HG03175 (cell line): ENCODE data around the gene OR1J1.

Source experiments
- ATAC-seq: cut with Tn5 transposase; IDR thresholded peaks from one replicate; pipeline ENCODE4 v1.9.1; 2021; ENCODE audit warnings: mild to moderate bottlenecking, moderate library complexity; ENCODE audit not compliant: unreplicated experiment

OR1J1 gene, protein sequence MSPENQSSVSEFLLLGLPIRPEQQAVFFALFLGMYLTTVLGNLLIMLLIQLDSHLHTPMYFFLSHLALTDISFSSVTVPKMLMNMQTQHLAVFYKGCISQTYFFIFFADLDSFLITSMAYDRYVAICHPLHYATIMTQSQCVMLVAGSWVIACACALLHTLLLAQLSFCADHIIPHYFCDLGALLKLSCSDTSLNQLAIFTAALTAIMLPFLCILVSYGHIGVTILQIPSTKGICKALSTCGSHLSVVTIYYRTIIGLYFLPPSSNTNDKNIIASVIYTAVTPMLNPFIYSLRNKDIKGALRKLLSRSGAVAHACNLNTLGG

DNA sequence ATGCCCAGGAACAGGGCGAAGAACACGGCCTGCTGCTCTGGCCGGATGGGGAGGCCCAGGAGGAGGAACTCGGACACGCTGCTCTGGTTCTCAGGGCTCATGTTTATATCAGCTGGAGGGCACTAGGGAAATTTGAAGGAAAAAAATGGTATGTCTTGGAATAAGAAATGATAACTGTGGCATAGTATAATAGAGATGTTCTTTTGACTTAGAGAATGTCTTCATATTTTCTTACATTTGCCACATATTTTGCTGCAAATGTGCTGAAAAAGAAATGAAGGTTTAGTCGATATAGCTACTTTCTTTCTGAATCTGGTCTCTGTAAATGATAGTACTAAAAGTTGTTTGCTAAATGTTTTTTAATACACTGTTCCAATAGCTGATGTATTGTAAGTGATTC is at the start of gene OR1J1:
TSS of gene OR1J1 (minus strand) at position 101 of the 400 bp plus-strand sequence. CDS start at position 101, 0 bp downstream.
- ATAC-seq, result no peak

DNA sequence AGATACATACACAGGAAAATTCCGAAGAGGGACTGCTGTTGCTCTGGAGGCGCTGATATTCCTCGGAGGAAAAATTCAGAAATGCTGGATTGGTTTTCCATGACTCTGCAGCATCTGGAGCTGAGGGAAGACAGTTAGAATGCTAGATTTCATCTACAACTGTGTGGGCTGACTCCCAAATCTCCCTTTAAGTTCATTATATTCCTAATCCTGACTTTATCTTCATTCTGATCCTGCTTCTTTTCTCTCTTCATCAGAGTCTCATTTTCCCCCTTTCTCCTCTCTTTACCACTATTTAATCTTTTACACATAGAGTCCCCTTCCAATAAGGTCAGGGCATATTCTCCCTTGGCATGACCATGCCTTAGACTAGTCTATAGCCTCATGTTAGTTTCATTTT is 49.5 kb upstream of the OR1J1 start, which contains the start of gene OR1N1:
TSS of gene OR1N1 (minus strand) at position 101 of the 400 bp plus-strand sequence. CDS start at position 101, 0 bp downstream.
- no peak for ATAC-seq

DNA sequence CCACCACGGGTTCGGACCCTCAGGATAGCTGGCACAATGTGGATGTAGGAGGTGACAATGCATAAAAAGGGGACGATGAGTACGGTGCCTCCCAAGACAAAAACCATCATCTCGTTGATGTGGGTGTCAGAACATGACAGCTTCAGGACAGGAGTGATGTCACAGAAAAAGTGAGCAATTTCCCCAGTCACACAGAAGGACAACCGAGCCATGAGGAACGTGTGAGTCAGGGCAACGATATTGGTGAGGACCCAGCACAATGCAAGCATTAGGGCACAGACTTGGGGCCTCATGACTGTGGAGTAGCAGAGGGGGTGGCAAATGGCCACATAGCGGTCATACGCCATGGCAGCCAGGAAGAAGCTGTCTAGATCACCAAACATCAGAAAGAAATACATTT is 48.9 kb upstream of the OR1J1 start:
- no peak for ATAC-seq

DNA sequence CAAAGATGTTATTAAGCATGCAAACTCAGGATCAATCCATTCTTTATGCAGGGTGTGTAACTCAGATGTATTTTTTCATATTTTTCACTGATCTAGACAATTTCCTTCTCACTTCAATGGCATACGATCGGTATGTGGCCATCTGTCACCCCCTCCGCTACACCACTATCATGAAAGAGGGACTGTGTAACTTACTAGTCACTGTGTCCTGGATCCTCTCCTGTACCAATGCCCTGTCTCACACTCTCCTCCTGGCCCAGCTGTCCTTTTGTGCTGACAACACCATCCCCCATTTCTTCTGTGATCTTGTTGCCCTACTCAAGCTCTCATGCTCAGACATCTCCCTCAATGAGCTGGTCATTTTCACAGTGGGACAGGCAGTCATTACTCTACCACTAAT is 41.6 kb upstream of the OR1J1 start:
- no peak for ATAC-seq

DNA sequence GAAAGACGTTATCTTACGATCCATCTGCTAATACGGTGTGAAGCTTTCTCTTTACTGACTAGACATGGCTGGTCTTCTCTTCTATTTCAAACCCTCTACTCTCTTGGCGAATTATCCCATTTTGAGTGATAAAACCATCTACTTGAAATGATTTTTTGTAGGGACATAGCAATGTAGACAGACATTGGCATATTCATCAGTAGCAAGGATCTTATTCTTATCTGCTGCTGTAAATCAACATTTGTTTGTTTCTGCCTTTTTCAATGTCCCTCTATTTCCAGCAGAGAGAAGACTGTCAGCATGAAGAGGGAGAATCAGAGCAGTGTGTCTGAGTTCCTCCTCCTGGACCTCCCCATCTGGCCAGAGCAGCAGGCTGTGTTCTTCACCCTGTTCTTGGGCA is 41.1 kb upstream of the OR1J1 start, which contains the start of gene OR1J4:
TSS of gene OR1J4 (plus strand) at position 301 of the 400 bp plus-strand sequence. CDS start at position 301, 0 bp downstream.
- no peak for ATAC-seq

DNA sequence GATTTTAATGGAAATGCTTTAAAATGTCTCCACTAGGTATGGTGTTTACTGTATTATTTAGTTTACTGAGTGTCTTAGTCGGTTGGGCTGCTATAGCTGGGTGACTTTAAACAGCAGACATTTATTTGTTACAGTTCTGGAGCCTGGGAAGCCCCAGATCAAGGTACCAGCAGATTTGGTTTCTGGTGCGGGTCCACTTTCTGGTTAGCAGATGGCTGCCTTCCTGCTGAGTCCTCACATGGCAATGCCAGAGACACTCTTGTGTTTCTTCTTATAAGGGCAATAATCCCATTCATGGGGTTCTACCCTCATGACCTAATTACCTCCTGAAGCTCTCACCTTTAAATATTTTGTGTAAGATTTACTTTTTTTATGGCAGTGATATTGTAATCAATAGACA is 40.5 kb upstream of the OR1J1 start:
- no peak for ATAC-seq

DNA sequence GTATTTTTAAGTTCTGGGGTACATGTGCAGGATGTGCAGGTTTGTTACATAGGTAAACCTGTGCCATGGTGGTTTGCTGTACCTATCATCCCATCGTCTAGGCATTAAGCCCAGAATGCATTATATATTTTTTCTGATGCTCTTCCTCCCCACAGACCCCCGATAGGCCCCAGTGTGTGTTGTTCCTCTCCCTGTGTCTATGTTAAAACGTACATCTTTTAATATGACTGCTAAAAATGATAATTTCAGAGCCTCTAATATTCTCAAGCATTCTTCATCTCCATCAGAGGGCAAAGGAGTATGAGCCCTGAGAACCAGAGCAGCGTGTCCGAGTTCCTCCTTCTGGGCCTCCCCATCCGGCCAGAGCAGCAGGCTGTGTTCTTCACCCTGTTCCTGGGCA is 32.8 kb upstream of the OR1J1 start, which contains the start of gene OR1J2:
TSS of gene OR1J2 (plus strand) at position 301 of the 400 bp plus-strand sequence. CDS start at position 301, 0 bp downstream.
- no peak for ATAC-seq

DNA sequence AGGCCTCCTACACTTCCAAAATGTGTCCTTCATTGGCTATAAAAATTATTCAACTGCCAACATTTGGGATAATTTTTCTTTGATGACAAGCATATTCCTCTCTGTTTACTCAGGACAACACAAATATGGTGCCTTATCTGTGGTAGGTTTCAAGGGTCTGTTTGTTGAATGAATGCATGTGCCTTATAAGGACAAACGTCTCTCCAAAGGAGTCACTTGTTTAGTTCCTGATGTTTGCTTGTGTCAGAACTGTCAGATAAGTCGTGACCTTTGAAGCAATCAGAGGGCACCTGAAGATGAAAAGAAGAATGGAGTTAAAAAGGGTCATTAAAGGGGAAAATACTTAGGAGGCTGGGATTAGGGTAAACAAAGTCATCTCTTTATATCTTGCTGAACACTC is 29.2 kb upstream of the OR1J1 start:
- ATAC-seq, result no peak

DNA sequence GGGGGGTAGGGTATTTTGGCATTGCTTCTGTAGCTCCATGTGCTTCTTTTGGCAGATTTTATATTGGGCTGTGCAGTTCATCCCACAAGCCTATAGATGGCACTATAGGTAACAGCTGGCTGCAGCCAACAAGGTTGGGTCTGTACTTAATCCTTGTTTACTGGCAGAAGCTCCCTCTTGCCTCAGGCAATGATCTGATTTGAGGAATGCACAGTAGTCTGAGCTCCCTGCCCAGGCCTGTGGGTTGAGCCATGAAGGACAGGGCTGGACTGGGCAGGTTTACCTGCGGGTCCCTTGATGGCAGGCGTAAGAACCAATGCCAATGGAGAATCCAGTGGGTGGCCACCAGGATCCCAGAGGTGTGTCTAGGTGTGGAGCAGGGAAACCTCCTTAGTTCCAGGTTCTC is 21.2 kb upstream of the OR1J1 start:
- ATAC-seq, result peak; percentile 53

DNA sequence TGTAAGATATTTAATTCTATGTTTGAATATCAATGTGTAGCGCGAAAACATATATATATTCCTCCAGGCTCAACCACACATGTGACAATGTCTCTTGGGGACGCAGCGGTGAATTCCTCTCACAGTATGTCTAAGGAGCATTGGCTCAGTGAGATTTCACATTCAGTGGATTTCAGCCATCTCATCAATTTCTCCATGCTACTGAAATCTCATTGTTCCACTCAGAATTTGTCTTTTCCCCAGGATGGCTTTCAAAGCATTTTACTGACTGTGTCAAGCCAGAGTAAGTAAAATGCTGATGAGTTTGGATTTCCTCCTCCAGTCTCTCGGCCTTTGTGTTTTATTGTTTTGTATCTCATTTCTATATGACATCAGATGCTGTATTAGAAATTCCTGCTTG is 1.3 kb upstream of the OR1J1 start:
- no peak for ATAC-seq

DNA sequence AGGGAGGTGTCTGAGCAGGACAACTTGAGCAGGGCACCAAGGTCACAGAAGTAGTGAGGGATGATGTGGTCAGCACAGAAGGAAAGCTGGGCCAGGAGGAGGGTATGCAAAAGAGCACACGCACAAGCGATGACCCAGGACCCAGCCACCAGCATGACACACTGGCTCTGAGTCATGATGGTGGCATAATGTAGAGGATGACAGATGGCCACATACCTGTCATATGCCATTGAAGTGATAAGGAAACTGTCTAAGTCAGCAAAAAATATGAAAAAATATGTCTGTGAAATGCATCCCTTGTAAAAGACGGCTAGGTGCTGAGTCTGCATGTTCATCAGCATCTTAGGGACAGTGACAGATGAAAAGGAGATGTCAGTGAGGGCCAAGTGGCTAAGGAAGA is 380 bp downstream of the OR1J1 start:
- ATAC-seq, result no peak

DNA sequence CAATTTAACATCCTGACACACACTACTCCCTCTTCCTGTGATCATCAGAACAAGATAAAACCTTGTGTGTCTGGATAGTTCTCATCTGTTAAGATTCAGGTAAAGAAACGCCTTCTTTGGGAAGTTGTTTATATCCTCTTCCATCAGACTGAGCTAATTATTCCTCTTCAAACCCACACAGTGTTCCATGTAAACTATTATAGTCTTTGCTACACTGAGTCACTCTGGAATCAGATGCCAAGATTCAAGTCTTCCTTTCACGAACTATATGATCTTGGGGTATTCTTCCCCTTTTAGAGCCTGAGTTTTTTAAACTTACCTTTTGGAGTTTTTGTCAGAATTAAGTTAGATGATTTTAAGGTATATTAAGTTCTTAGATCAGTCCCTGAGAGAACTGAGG is 2.0 kb downstream of the OR1J1 start:
- ATAC-seq, result no peak

DNA sequence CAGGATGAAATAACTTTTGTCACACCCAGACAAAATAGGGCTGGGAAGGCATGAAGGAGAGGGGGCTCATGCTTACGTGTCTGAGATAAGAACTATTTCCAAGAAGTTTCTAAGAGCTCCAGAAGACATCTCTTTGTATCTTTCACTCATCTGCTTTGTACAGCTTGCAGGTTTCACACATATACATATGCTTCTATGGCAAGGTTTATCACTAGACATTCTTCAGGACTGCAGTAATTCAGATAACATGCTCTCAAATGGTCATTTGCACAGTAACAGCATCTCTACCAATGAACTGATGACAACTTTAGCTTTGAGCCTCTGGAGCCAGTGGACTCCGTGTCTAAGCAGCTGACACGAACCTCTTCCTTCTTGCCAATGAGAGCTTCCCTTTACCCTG is 3.2 kb downstream of the OR1J1 start:
- no peak for ATAC-seq

DNA sequence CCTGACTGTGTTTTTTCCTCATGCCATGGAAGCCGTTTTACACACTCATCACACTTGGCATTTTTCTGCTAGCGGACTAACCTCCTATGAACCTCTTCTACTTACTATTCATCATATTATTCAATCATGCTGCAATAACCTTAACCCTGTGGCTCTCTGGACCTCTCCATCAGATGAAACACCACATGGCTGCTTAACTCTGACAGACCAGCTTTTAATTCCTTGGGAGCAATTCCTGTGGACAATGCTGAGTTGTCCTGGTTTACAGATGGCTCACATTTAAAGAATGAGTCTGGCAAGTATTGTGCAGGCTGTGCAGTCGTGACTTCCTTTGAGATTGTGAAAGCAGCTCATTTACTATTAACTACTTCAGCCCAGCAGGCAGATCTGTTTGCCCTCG is 9.0 kb downstream of the OR1J1 start:
- no peak for ATAC-seq

DNA sequence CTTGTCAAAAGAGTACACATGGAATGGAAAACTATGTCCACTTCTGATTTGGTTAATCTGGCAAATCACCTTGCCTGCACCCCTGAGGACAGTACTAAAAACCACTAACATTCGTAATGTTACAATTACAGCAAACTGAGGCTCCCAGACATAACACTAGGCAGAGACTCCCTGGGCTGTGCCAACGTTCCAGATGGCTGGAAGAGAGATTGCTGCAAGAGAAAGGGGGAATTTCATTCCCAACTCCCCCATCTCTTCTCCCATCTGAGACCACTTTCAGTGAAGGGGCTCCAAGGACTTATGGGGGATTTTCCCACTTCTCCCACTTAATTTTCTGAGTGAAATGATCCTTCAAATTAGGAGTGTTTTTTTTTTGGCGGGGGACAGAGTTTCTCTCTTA is 11.3 kb downstream of the OR1J1 start:
- ATAC-seq, result no peak

DNA sequence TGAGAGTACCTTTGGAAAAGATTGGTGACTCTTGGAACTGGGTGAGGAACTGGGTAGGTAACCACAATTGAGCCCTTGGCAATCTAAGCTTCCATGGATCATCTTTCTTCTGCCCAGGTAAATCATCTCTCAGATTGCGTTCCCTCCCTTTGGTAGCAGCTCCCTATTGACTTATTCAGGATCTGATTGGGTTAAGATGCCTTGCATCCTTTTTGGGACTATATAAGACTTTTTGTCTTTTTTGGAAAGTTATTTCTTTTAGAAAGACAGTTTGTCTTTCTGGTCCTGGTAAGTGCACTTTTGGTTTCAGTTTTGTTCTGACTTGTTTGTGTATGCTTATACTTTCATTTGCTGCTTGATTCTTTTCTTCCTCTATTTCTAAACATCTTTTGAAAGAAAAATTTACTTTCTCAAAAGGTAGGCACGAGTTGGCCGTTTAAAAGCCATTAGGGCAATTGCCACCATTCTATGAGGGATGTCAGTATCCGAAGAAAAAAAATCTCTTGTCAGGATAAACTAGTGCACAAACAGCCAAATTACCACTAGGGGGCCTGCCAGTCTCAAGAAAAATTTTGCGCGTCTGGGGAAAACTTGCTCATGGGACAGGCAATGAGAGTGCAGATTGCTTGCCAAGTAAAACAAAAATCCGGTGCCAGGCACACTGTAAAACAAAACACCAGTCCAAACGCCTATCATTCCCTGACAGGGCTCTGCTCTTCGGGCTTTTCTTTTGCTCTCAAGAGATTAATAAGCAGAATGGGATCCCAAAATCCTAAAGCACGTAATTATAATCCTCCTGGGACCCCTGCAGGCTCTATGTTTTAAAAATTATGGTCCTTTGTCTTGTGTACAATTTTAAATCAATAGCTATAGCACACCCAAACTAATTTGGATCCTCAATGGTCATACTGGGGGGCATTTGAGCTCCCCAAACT is 12.8 kb downstream of the OR1J1 start:
- ATAC-seq, result peak; percentile 56

DNA sequence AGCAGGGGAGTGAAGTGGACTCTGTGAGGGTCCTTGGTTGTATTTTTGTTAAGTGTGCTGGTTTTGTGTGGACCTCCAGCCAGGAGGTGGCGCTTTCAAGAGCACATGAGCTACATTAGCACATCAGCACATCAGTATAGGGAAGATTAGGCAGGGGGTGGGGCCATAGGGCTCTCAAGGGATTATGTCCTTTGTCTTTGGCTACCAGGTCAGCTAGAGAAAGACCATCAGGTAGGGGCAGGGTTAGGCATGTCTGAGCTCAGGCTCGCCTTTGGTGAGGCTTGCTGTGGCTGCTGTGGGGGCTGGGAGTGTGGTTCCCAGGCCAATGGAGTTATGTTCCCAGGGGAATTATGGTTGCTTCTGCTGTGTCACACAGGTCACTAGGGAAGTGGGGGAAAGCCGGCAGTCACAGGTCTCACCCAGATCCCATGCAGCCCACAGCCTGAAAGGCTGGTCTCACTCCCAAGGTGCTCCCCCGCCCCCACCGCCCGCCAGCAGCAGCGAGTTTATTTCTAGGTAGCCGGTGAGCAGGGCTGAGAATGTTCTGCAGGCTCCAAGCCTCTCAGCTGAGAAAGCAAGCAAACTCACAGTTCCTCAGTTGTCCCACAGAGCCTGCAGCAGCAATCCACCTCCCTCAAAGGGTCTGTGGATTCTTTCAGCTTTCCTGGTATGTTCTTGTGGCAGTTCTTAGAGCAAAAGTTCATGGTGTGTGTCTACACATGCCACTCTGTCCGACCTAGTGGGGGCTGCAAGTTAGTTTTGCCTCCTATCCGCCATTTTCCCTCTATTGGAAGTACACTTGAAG is 13.7 kb downstream of the OR1J1 start:
- peak; percentile 73 for ATAC-seq

DNA sequence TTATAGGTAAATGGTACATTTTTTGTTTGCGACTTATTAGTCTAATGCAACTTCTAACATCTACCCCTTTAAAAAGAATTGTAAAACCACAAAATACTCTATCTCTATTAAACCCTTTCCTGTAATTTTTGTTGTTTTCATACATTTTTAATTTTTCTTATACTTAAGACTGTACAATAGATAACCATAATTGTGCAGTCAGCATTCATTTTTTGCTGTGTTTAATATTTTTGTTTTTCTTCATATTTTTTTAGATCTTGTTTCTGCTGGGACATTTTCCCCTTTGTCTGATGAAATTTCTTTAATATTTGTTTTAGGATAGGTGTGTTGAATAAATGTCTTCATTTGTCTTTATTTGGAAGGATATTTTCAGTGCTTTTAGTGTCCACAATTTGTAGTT is 19.9 kb downstream of the OR1J1 start:
- ATAC-seq, result no peak

DNA sequence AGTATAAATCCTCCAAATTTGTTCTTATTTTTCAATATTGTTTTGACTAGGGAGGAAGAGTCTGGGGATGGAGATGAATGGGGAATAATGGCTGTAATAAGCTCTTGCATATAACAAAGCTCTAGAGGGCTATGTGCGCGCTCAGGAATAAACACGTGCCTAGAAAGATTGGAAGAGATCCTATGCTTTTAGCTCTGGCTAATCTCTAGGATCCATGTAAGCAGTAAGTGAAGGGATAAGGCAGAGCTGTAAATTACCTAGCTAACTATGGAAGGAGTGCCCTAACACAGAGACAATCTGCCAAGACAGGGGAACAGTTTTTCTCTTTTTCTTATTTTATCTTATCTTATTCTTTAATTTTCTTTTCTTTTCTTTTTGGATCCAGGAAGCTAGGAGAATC is 21.6 kb downstream of the OR1J1 start:
- no peak for ATAC-seq

DNA sequence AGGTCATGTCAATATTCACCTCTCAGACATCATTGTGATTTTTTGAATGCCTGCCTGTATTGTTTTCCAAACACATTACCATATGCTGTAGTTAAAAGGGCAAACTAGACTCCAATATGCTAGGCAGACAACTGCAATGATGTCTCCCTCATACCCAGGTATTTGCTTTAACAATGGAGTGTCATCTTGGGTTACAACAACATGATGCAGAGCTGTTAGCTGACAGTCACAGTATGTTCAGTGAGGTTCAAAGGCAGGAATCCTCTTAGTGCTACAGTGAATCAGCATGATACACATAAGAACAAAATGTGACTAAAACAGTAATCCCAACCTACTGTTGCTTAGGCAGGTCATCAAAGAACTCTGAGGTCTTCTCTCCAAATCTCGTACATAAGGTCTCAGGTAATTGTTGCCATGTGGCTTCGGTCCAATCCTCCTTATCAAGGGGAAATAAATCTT is 24.0 kb downstream of the OR1J1 start:
- ATAC-seq, result no peak
